GM12873 (cell line): ENCODE data around the gene TSKU.

ENCODE experiments used
- CTCF ChIP-seq: IDR thresholded peaks from 2 replicates; pipeline ENCODE4 v1.5.1; 2012; ENCODE audit warnings: low read depth, mild to moderate bottlenecking, moderate library complexity, low read length, control low read depth; ENCODE audit not compliant: insufficient read depth; ENCODE audit errors: missing control alignments

The TSKU gene

GRCh38 chr11:76783294-76783895 lies at the start of gene TSKU:
TSS of gene TSKU (plus strand) at chr11:76783356. CDS start at chr11:76795617, 12,261 bp downstream.
- no peak for TF ChIP-seq CTCF

DNA sequence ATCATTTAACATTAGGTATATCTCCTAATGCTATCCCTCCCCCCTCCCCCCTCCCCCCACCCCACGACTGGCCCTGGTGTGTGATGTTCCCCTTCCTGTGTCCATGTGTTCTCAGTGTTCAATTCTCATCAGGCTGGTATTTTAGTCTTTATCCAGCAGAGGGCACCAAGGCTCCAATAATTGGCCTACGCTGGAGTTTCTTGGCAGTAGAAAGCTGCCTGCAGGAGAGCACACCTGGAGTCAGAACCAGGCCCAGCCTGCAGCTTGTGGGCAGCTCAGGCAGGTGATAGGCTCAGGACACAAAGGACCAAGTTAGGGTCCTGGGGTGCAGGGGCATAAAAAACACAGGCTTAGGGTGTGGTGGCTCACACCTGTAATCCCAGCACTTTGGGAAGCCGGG lies 49.2 kb upstream of the TSKU start:
- peak; percentile 65 for TF ChIP-seq CTCF

DNA sequence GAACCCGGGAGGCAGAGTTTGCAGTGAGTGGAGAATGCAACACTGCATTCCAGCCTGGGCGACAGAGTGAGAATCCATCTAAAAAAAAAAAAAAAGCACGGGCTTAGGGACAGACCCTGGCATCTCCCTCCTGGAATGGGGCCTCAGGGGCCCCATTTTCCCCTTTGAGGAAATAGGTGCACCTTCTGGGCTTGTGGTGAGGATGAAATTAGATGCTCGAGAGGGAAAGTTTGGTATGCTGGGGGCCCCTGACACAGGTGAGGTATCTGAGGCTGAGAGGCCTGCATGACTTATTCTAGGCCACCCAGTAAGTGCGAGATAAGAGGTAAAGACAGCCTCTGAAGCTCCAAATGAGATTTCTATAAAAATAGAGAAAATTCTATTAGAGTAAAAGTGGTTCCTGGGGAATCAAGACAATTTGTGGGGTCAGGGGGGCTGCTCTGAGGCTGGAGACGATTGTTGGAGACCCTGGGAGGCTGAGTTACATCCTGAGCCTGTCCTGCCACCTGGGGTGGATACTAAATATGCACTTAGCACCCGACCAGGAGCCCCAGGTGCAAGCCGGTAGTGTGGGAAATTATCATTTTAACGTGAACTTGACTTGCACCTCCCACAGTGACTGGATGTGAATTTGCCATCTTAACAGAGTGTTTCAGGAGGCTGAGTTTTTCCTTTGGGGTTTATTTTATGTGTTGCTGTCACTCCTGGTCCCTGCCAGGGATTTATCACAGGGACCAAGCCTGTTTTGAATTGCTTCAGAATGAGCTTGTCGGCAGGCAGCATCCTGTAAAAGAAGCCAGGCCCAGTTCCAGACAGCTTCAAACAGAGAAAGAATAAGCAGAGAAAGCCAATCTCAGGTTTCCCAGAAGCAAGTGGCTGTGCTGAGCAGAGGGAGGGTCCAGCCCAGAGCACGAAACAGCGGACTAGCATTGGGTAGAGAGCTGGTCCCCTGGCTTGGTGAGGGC lies 48.4 kb upstream of the TSKU start:
- TF ChIP-seq CTCF: no peak

DNA sequence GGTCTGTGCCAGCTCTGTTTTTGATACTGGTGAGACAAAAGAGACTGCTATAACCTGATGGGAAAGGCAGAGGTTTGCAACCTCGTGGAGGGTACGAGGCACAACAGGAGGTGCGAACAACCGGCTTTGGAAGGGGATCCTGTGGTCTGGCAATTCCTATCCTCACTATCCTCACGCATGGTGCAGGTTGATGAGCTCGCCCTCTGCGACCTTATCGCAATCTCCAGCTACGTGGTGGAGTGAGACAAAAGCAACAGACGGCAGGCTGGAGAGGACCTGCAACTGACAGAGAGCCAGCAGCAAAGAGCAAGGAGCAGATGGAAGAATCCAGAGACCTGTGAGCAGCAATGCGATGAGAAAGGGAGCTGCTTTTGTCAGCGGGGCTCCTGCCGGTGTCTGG lies 47.3 kb upstream of the TSKU start:
- no peak for TF ChIP-seq CTCF

DNA sequence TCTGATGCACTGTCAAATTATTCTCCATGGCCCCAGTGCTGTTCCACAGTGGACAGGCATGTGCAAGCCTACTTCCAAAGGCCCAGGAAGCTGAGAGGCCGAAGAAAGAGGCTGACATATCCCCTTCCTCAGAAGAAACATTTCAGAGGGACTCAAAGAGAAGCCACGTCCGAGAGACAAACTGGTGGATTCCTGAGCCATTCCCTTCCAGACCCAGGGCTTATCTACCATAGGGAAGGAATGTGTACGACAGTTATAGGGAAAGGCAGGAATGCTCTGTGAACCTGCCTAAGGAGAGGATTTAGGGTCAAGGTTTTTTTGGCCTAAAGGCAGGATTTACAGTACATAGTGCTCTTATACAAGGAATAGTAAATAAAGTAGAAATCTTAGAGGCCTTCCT lies 46.9 kb upstream of the TSKU start:
- no peak for TF ChIP-seq CTCF

- TF ChIP-seq CTCF: no peak
Observed at GRCh38 chr11:76736773-76737495, 46.2 kb upstream of the TSKU start.

GRCh38 chr11:76738618-76739240 lies 44.4 kb upstream of the TSKU start:
- TF ChIP-seq CTCF: no peak
